ENCODE results near the gene NCEH1.
"Not testable (repeated sequence)": the region's sequence is repeated elsewhere in the genome, so short reads cannot be mapped to it uniquely, and the experiment has no call there.

The NCEH1 gene, protein sequence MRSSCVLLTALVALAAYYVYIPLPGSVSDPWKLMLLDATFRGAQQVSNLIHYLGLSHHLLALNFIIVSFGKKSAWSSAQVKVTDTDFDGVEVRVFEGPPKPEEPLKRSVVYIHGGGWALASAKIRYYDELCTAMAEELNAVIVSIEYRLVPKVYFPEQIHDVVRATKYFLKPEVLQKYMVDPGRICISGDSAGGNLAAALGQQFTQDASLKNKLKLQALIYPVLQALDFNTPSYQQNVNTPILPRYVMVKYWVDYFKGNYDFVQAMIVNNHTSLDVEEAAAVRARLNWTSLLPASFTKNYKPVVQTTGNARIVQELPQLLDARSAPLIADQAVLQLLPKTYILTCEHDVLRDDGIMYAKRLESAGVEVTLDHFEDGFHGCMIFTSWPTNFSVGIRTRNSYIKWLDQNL

GRCh38 chr3:172710664-172711453, at the start of gene NCEH1:
Gene NCEH1, minus strand, starts transcription at chr3:172711067. Its CDS starts 83 bp downstream, at chr3:172710984.
- H3K27ac ChIP-seq = peak within 1 kb of the TSS; percentile 66
- TF ChIP-seq ZFX (IDR thresholded peaks at IDR 0.05; ENCODE audit: borderline replicate concordance) (no peak), CTCF (IDR thresholded peaks at IDR 0.05) (peak; percentile 92)

DNA sequence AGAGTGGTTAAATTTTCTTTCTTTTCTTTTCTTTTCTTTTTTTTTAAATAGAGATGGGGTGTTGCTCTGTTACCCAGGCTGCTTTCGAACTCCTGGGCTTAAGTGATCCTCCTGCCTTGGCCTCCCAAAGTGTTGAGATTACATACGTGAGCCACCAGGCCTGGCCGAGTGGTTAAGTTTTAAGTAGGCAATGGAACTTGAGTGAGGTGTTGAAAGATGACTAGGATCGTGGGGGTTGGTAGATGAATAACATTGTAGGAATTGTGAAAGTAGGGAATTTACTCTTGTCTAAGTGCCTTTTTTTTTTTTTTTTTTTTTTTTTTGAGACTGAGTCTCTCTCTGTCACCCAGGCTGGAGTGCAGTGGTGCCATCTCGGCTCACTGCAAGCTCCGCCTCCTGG, 49.5 kb upstream of the NCEH1 start:
- not testable (repeated sequence) for H3K27ac ChIP-seq

DNA sequence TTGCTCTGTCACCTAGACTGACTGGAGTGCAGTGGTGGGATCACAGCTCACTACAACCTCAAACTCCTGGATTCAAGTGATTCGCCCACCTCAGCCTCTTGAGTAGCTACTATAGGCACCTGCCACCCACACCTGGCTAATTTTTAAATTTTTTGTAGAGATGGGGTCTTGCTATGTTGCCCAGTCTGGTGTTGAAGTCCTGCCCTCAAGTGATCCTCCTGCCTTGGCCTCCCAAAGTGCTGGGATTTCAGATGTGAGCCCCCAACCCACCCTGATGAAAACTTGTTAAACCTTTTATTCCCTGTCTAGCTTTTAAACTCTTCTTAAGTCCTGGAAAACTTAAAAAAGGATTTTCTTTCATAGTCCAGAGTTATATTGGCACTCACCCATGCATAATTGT, 42.3 kb upstream of the NCEH1 start:
- no peak for TF ChIP-seq CTCF (IDR thresholded peaks at IDR 0.05)
- no peak for TF ChIP-seq ZFX (IDR thresholded peaks at IDR 0.05; ENCODE audit: borderline replicate concordance)
- H3K27ac ChIP-seq = no peak overlapping the region

DNA sequence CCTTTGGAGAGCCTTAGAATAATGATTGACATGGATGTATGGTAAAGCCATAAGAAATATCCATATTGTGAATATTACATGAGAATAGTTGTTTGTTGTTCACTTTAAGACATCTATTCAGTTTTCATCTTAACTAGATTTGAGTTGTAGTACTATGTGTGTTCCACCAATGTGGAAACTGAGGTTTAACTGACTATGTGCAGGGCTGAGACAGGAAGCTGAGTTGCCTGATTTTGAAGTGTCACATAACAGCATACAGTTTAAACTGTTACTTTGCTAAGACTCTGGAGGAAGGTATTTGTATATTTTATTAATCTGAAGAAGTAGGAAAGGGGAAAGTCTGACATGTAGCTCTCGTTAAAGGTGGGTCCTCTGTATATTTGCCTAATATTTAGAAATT, 41.8 kb upstream of the NCEH1 start:
- TF ChIP-seq CTCF (IDR thresholded peaks at IDR 0.05) (no peak), ZFX (IDR thresholded peaks at IDR 0.05; ENCODE audit: borderline replicate concordance) (no peak)
- no peak overlapping the region for H3K27ac ChIP-seq

GRCh38 chr3:172751175-172751704, 40.4 kb upstream of the NCEH1 start:
- TF ChIP-seq ZFX (IDR thresholded peaks at IDR 0.05; ENCODE audit: borderline replicate concordance) (no peak), CTCF (IDR thresholded peaks at IDR 0.05) (no peak)
- H3K27ac ChIP-seq = peak overlapping the region; percentile 88

DNA sequence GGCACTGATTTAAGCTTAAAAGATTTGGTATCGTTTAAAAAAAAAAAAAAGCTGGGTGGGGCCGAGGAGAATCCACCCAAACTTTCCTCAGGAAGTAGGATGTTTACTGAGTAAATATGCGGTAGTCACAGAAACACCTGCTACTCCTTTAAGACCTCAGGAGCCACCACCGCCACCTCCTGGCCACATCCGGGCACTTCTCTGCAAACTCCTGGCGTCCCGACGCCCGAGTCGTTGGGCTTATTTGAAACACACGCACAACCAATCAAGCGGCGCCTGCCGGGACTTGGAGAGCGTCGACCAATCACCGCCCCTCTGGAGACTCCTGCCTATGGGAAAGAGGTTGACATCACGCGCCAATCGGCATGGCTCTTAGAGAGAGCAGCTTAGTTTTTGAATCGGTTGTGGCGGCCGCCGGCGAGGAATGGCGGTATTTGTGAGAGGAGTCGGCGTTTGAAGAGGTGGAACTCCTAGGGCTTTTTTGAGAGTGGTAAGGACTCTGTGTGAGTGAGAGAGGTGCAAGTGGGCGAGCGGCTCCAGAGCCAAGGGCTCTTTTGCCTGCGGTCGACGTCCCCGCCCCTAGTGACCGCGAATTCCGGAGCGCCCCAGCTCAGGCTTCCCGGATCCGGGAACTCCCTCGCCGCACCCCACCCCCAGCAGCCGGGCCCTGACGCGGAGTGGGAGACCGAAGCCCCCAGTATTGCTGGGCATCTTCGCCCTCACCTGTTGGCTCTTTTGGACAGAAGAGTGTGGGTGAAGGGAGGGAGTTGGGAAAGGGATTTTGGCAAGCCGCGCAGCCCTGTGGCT, 39.7 kb upstream of the NCEH1 start, which contains the start of gene ECT2:
TSS of gene ECT2 (plus strand) at position 359 of the 807 bp plus-strand sequence. CDS start 3,805 bp downstream, outside the sequence.
- peak within 1 kb of the TSS; percentile 88 for H3K27ac ChIP-seq
- TF ChIP-seq CTCF (IDR thresholded peaks at IDR 0.05) = peak; percentile 91
- TF ChIP-seq ZFX (IDR thresholded peaks at IDR 0.05; ENCODE audit: borderline replicate concordance) = no peak

GRCh38 chr3:172750069-172750367, 39.2 kb upstream of the NCEH1 start:
- H3K27ac ChIP-seq = peak overlapping the region; percentile 88
- no peak for TF ChIP-seq ZFX (IDR thresholded peaks at IDR 0.05; ENCODE audit: borderline replicate concordance)
- TF ChIP-seq CTCF (IDR thresholded peaks at IDR 0.05) = no peak
